ENCODE data around the gene RNF212B. TPM values are rescaled to one million over a fixed set of nuclear protein-coding genes. Genes with fewer than 3 reads are reported as not detected.

The RNF212B gene
- total RNA-seq, 4 donors from 2014 or later, result not detected

DNA sequence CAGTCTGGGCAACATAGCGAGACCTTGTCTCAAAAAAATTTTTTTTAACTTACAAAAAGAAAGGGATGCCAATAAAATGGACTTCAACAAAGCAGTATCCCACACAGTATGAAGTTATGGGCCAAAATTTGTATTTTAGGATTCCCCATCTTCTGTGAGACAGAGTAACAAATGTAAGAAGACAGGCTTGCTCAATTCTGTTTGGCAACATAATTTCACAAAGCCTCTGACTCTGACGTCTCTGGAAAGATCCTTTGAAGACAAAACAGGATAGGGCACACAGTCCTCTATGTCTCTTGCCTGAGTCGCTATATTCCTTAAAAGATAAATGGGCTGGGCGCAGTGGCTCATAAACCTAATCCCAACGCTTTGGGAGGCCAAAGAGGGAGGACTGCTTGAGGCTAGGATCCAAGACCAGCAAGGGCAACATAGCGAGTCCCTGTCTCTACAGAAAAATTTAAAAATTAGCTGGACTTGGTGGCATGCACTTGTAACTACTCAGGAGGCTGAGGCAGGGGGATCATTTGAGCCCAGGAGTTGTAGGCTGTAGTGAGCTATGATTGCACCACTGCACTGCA, 49.3 kb downstream of the RNF212B start:
- Histone ChIP-seq H3K27me3 (no peaks in the 10 kb centered on the region), H3K36me3 (no peaks in the 10 kb centered on the region), H3K4me1 (peaks cover 4 to 37% (median 11%) of the 10 kb centered on the region in 3 donors), H3K9me3 (no peaks in the 10 kb centered on the region), H3K4me3 (peak overlapping the region; percentile 52 to 83), H3K27ac (peak overlapping the region; percentile 98 to 99 (median 98))
- TF ChIP-seq POLR2AphosphoS5 (IDR thresholded peaks at IDR 0.05) (no peak), POLR2A (IDR thresholded peaks at IDR 0.05) (no peak), EP300 (IDR thresholded peaks at IDR 0.05) (no peak)
- TF ChIP-seq, protein P1, sequence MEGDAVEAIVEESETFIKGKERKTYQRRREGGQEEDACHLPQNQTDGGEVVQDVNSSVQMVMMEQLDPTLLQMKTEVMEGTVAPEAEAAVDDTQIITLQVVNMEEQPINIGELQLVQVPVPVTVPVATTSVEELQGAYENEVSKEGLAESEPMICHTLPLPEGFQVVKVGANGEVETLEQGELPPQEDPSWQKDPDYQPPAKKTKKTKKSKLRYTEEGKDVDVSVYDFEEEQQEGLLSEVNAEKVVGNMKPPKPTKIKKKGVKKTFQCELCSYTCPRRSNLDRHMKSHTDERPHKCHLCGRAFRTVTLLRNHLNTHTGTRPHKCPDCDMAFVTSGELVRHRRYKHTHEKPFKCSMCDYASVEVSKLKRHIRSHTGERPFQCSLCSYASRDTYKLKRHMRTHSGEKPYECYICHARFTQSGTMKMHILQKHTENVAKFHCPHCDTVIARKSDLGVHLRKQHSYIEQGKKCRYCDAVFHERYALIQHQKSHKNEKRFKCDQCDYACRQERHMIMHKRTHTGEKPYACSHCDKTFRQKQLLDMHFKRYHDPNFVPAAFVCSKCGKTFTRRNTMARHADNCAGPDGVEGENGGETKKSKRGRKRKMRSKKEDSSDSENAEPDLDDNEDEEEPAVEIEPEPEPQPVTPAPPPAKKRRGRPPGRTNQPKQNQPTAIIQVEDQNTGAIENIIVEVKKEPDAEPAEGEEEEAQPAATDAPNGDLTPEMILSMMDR (IDR thresholded peaks at IDR 0.05), result no peak
- WGBS, 2 donors (ENCODE audit: low coverage in 1 of 2), result 33 to 46% methylated on average over 3 to 4 of the region's 6 CpGs
- ATAC-seq, result no peak

DNA sequence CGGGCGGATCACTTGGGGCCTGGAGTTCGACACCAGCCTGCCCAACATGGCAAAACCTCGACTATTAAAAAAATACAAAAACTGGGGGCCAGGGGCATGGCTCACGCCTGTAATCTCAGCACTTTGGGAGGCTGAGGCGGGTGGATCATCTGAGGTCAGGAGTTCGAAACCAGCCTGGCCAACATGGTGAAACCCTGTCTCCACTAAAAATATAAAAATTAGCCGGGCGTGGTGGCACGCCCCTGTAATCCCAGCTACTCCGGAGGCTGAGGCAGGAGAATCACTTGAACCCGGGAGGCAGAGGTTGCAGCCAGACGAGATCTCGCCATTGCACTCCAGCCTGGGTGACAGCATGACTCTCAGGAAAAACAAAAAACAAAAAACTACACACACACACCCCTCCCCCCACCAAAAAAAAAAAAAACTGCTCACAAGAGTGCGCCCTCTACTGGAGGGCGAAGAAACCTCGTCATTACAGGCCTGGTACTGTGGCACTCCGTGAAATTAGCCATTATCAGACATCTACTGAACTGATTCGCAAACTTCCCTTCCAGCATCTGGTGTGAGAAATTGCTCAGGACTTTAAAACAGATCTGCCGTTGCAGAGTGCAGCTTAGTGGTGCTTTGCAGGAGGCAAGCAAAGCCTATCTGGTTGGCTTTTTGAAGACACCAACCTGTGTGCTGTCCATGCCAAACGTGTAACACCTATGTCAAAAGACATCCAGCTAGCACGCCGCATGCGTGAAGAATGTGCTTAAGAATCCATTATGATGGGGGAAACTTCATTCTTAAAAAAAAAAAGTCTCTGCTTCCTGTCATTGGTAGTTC, 57.2 kb downstream of the RNF212B start:
- Histone ChIP-seq H3K36me3 (peaks cover 0 to 21% of the 10 kb centered on the region in 2 donors), H3K27ac (peak overlapping the region in 2 of 4 donors; percentile 5 to 26), H3K4me3 (no peak overlapping the region), H3K27me3 (peaks cover 5% of the 10 kb centered on the region), H3K9me3 (no peaks in the 10 kb centered on the region), H3K4me1 (peaks cover under 1 to 28% (median 1%) of the 10 kb centered on the region in 3 donors)
- 14 to 21% methylated on average over 13 to 15 of the region's 24 CpGs for WGBS, 2 donors (ENCODE audit: low coverage in 1 of 2)
- TF ChIP-seq, protein P1 (IDR thresholded peaks at IDR 0.05), result peak; percentile 63 to 88 (median 81)
- TF ChIP-seq EP300 (IDR thresholded peaks at IDR 0.05), result no peak
- ATAC-seq, result peak; percentile 39

DNA sequence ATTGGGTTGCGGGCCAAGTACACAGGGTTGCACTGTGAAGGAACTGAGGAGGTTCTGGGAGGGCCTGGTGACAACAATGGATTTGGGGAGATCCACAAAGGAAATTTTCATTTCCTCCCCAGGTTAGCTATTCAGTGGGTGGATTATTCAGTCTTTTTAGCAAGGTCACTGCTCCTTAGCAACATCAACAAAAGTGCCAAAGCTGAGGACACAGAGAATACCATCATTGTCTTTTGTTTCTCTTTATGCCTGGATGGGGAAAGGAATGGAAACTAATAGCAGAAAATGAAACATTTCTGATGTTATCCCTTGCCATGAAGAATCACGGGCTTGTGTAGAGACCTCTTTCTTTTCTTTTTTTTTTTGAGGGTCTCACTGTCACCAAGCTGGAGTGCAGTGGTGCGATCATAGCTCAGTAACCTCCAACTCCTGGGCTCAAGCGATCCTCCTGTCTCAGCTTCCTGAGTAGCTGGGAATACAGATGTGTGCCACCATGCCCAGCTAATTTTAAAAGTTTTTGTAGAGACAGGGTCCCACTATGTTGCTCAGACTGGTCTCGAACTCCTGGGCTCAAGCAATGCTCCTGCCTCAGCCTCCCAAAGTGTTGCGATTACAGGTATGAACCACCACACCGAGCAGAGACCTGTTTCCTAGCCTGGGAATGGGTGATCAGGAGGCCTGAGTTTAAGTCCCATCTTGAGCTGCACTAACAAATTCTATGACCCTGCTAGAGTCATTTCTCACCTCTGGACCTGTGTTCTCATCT, 58.5 kb downstream of the RNF212B start:
- WGBS, 2 donors (ENCODE audit: low coverage in 1 of 2), result 86 to 100% methylated on average over 6 to 7 of the region's 7 CpGs
- peak overlapping the region in 1 of 4 donors; percentile 5 for H3K27ac ChIP-seq
- peaks cover 5 to 38% (median 6%) of the 10 kb centered on the region in 3 donors for H3K4me1 ChIP-seq
- H3K4me3 ChIP-seq, result no peak overlapping the region
- peaks cover 0 to 21% of the 10 kb centered on the region in 2 donors for H3K36me3 ChIP-seq
- ATAC-seq, result no peak
- H3K9me3 ChIP-seq, result no peaks in the 10 kb centered on the region
- H3K27me3 ChIP-seq, result peaks cover 5% of the 10 kb centered on the region
- TF ChIP-seq, protein P1 (IDR thresholded peaks at IDR 0.05), result no peak
- TF ChIP-seq EP300 (IDR thresholded peaks at IDR 0.05) (no peak), POLR2AphosphoS5 (IDR thresholded peaks at IDR 0.05) (no peak), POLR2A (IDR thresholded peaks at IDR 0.05) (no peak)

DNA sequence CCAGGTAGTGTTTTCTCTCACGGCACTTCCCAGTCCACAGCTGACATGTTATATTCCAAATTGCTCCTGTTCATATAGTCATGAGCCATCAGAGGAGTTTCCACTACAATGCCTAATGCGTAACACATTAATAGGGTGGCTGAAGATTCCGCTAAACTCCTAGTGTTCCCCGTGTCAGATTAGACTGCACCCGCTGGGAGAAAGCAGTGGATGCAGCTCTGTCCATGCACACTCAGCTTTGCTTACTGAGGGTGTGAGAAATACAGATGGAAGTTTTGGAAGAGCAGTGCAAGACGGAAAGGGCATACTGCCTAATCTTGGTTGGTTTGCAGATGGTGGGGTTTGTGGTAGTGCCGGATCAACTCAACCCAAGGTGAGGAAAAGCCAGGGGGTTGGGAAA, 59.4 kb downstream of the RNF212B start:
- Histone ChIP-seq H3K27ac (peak overlapping the region in 2 of 4 donors; percentile 6 to 39), H3K9me3 (no peaks in the 10 kb centered on the region), H3K36me3 (peaks cover 0 to 21% of the 10 kb centered on the region in 2 donors), H3K27me3 (peaks cover 5% of the 10 kb centered on the region), H3K4me3 (no peak overlapping the region), H3K4me1 (peaks cover 5 to 38% (median 6%) of the 10 kb centered on the region in 3 donors)
- no peak for ATAC-seq
- 81 to 90% methylated on average over 4 to 7 of the region's 7 CpGs for WGBS, 2 donors (ENCODE audit: low coverage in 1 of 2)
- TF ChIP-seq EP300 (IDR thresholded peaks at IDR 0.05) (no peak), POLR2A (IDR thresholded peaks at IDR 0.05) (no peak), POLR2AphosphoS5 (IDR thresholded peaks at IDR 0.05) (no peak)
- TF ChIP-seq, protein P1 (IDR thresholded peaks at IDR 0.05), result no peak

Measured in gastroesophageal sphincter (tissue), 4 donors.